ENCODE data around the gene PILRA.
"Not testable (repeated sequence)": the region's sequence is repeated elsewhere in the genome, so short reads cannot be mapped to it uniquely, and the experiment has no call there.

The PILRA gene

GRCh38 chr7:100376066-100376465, 2.8 kb downstream of the PILRA start:
- no peak for DNase-seq (ENCODE audit: low read depth in 2 of 2, low spot score in 1 of 2)

DNA sequence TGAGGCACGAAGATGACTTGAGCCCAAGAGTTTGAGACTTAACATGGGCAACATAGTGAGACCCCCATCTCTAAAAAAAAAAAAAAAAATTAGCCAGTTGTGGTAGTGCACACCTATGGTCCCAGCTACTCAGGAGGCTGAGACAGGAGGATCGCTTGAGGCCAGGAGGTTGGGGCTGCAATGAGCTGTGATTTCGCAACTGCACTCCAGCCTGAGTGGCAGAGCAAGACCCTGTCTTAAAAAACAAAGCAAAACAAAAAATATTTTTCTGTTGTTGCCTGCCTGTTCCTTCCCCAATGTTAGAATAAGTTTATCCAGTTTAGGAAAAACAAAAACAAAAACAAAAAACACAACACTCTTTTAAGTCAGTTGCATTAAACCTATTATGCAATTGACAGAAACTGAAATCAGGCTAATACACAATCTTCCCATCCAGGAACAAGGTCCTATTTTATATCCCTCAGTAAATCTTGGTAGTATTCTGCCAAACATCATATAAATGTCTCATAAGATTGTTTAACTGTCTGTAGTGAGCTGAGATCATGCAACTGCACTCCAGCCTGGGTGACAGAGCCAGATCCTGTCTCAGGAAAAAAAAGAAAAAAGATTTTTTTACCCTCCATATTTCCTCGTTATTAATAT, 4.9 kb downstream of the PILRA start:
- DNase-seq (ENCODE audit: low read depth in 2 of 2, low spot score in 1 of 2): no peak

GRCh38 chr7:100380196-100380595, 6.9 kb downstream of the PILRA start:
- DNase-seq (ENCODE audit: low read depth in 2 of 2, low spot score in 1 of 2): no peak

GRCh38 chr7:100381531-100382233, 8.4 kb downstream of the PILRA start:
- not testable (repeated sequence) for DNase-seq (ENCODE audit: low read depth in 2 of 2, low spot score in 1 of 2)

DNA sequence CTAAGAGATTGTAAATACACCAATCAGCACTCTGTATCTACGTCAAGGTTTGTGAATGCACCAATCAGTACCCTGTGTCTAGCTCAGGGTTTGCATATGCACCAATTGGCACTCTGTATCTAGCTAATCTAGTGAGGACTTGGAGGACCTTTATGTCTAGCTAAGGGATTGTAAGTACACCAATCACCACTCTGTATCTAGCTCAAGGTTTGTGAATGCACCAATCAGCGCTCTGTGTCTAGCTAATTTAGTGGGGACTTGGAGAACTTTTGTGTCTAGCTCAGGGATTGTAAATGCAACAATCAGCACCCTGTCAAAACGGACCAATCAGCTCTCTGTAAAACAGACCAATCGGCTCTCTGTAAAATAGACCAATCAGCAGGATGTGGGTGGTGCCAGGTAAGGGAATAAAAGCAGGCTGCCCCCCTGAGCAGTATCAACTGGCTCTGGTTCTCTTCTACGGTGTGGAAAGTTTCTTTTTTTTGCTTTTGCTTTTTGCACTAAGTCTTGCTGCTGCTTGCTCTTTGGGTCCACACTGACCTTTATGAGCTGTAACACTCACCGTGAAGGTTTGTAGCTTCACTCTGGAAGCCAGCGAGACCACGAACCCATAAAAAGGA, 9.1 kb downstream of the PILRA start:
- DNase-seq (ENCODE audit: low read depth in 2 of 2, low spot score in 1 of 2): not testable (repeated sequence)

DNA sequence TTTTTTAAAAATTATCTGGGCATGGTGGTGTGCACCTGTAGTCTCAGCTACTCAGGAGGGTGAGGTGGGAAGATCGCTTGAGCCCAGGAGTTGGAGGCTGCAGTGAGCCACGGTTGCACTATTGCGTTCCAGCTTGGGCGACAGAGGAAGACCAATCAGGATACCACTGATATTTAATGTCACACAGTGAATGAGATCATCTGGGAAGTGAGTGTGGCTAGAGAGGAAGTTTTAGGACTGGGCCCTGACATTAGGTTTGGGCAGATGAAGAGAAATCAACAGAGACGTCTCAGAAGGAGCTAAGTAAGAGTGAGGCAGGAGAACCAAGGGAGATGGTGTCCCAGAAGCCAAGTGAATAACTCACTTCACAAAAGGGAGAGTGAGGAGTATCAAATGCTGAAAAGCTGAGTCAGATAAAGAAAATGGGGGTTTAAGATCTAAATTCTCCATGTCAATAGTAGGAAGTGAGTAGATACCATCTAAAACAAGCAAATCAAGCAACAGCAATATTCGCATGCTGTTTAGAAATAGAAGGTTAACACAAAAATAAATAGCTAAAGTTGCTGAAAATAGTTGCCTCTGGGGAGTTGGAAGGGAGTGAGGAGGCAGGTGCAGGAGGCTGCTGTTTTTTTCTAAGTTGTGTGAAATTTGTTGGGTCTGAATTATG, 11.5 kb downstream of the PILRA start:
- no peak for DNase-seq (ENCODE audit: low read depth in 2 of 2, low spot score in 1 of 2)

DNA sequence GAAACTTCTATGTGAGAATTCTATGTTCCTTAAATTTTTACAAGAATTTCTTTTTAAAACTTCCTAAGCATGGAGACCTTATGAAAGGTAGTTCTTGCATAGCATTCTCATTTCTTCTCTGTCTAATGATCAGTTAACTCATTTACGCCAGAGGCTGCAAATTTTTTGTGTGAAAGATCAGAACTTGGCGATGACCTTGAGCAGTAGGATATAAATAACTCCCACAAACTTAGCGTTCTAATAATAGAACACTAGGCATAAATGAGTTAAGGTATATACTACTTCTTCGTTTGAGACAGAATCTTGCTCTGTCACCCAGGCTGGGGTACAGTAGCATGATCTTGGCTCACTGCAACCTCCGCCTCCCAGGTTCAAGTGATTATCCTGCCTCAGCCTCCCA, 13.7 kb downstream of the PILRA start:
- no peak for DNase-seq (ENCODE audit: low read depth in 2 of 2, low spot score in 1 of 2)

DNA sequence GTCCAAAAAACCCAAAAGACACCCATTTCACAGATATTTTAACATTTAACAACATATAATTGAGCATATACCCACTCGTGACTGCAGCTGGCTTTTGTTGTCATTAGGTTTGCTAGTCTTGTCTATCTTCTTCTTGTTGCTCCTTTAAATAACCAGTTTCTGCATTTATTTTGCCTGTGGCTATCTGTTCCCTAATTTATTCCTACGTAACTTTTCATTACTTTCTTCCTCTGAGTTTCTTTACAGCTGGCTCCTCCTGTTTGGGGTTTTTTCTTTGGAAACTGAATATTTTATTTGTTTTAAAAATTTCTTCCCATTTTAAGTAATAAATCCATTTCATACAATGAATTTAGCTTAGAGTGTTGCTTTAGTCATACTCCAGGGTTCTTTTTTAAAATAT, 14.4 kb downstream of the PILRA start:
- no peak for DNase-seq (ENCODE audit: low read depth in 2 of 2, low spot score in 1 of 2)

- no peak for DNase-seq (ENCODE audit: low read depth in 2 of 2, low spot score in 1 of 2)
These were observed 16.3 kb downstream of the PILRA start for GRCh38 chr7:100389437-100390088.

- DNase-seq (ENCODE audit: low read depth in 2 of 2, low spot score in 1 of 2): no peak
These were observed 17.2 kb downstream of the PILRA start for GRCh38 chr7:100390286-100391009.

- DNase-seq (ENCODE audit: low read depth in 2 of 2, low spot score in 1 of 2): no peak
These were observed 20.1 kb downstream of the PILRA start for GRCh38 chr7:100393233-100393905.

DNA sequence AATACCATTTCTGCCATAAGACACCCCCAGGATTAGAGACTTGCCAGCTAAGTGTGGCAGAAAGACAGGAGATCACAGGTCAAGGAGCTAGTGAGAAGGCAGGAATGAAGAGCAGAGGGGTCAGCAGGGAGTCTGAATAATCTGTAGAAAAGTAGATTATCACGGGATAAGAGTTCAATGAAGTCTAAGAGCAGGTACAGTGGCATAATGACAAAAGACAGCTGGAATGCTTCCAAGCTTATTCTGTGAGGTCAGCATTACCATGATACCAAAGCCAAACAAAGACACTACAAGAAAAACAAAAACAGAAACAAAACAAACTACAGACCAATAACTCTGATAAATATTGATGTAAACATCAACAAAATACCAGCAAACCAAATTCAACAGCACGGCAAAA, 20.8 kb downstream of the PILRA start:
- DNase-seq (ENCODE audit: low read depth in 2 of 2, low spot score in 1 of 2): no peak

DNA sequence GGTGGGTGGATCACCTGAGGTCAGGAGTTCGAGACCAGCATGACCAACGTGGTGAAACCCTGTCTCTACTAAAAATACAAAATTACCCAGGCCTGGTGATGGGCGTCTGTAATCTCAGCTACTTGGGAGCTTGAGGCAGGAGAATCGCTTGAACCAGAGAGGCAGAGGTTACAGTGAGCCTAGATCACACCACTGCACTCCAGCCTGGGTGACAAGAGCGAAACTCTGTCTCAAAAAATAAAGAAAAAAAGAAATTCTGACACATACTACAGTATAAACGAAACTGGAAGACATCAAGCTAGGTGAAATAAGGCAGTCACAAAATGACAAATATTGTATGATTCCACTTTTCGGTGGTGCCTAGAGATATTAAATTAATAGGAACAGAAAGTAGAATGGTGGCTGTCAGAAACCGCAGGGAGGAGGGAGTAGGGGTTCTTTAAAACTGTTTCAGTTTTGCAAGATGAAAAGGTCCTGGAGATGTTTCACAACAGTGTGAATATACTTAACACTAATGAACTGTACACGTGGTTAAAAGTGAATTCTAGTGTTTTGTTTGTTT, 23.2 kb downstream of the PILRA start:
- DNase-seq (ENCODE audit: low read depth in 2 of 2, low spot score in 1 of 2): no peak

GRCh38 chr7:100397315-100398081, 24.2 kb downstream of the PILRA start:
- no peak for DNase-seq (ENCODE audit: low read depth in 2 of 2, low spot score in 1 of 2)

DNA sequence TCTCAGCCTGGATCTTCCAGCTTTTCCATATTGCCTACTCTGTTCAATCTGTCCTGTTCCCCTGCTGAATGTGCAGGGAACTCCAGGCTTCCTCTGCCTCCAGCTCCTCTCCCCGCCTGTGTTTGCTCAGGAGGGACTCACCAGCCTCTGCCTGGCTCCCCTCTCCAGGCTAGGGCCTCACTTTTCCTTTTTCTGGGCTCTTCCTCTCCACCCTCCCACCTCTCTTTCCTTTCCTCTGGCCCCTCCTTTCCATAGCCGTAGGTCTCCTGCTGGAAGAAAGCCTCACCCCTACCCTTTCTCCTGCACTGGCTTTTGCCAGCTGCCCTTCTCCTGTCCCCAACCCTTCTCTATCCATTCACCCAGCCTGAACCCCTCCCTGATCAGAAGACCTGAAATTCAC, 25.0 kb downstream of the PILRA start:
- DNase-seq (ENCODE audit: low read depth in 2 of 2, low spot score in 1 of 2): no peak

- no peak for DNase-seq (ENCODE audit: low read depth in 2 of 2, low spot score in 1 of 2)
These were observed 26.8 kb downstream of the PILRA start for GRCh38 chr7:100400041-100400440.

DNA sequence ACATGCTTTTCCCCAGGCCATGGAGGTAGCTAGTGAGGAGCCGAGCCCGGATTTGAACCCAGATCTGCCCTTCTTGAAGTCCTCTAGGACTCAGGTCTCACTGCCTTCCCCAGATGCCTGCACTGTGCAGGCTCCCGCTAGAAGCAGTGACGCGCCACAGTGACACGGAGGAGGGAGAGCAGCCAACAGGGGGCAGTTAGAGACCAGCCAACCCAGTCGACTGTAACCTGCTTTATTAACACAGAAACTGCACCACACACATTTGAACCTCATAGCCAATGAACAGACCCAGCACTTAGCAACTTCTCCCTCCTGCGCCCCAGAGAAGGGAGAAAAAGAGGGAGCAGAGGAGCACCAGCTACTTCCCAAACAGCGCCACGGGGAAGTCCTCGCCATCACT, 27.4 kb downstream of the PILRA start:
- DNase-seq (ENCODE audit: low read depth in 2 of 2, low spot score in 1 of 2): no peak

DNA sequence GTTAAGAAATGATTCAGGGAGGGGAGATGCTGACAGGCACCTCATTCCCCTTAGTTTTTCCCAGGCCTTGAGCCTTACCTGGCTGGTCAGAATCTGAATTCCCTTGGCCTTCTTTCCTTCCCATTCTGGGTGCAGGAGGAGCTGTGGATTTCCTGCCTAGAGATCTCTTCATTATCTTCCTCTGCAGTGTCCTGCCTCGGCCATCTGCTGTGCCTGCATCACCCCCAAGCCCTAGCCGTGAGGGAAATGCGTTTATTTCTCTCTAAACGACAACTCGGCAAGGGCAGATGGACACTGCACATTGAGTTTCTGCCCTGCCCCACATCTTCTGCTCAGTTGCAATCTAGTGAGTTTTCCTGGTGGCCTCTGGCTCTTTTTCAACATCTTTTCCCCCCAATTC, 28.5 kb downstream of the PILRA start:
- no peak for DNase-seq (ENCODE audit: low read depth in 2 of 2, low spot score in 1 of 2)

DNA sequence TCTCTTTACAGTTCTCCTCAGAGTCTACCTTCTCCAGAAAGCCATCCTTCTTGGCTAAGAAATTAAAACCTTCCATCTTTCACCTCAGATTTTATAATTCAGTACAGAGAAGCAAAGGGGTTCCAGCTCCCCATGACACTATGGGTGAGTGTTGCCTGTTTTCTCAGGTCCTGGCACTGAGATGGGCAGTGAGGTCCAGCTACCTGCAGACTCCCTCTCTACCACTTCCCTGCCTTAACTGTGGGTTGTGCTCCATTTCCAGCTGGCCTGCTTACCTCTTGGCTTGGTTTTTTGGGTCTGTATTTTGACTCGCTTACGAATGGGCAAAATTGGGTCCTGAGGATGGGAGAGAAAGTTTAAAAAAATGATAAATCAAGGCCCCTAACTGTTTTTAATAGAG, 29.0 kb downstream of the PILRA start:
- no peak for DNase-seq (ENCODE audit: low read depth in 2 of 2, low spot score in 1 of 2)

All from stimulated activated CD8-positive, alpha-beta memory T cell treated with anti-CD3 and anti-CD28 coated beads, Interleukin-4, amount 100 ng/mL, for 4 hours (primary cell).